Femur (tissue), 1 donor: ENCODE measurements around the gene SERPINB7.
"Not testable (repeated sequence)": the region's sequence is repeated elsewhere in the genome, so short reads cannot be mapped to it uniquely, and the experiment has no call there.

Source experiments
- DNase-seq: peaks from one replicate; pipeline ENCODE4 v3.0.0-alpha.2; 2017

SERPINB7 gene, protein sequence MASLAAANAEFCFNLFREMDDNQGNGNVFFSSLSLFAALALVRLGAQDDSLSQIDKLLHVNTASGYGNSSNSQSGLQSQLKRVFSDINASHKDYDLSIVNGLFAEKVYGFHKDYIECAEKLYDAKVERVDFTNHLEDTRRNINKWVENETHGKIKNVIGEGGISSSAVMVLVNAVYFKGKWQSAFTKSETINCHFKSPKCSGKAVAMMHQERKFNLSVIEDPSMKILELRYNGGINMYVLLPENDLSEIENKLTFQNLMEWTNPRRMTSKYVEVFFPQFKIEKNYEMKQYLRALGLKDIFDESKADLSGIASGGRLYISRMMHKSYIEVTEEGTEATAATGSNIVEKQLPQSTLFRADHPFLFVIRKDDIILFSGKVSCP

DNA sequence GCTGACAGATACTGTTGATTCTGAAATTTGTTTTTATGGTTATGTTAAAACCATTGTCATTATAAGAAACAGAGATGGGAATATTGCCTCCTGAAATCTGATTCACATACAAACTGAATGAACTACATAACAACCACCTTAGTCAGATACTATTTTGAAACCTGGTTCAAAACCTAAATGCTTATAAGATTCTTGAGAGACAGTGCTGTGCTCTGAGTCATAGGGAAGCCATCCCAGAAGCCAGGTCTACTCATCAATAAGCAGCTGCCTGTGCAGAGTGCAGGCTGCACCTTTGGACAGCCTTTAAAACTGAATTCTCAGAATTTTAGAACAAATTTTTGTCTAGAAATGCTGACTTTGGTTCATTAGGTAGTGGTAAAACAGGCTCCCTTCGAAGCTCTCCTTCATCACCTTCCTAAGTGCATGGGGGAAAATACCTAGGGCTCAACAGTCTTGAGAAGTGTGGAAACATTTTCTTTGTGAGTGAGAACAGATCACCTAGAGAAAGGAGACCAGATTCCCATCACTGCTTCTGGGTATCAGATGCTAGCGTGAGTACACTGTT is at the start of gene SERPINB7:
Gene SERPINB7 (plus strand): TSS at position 253 of the 565 bp plus-strand sequence. CDS start 6,955 bp downstream, outside the sequence.
- no peak for DNase-seq

DNA sequence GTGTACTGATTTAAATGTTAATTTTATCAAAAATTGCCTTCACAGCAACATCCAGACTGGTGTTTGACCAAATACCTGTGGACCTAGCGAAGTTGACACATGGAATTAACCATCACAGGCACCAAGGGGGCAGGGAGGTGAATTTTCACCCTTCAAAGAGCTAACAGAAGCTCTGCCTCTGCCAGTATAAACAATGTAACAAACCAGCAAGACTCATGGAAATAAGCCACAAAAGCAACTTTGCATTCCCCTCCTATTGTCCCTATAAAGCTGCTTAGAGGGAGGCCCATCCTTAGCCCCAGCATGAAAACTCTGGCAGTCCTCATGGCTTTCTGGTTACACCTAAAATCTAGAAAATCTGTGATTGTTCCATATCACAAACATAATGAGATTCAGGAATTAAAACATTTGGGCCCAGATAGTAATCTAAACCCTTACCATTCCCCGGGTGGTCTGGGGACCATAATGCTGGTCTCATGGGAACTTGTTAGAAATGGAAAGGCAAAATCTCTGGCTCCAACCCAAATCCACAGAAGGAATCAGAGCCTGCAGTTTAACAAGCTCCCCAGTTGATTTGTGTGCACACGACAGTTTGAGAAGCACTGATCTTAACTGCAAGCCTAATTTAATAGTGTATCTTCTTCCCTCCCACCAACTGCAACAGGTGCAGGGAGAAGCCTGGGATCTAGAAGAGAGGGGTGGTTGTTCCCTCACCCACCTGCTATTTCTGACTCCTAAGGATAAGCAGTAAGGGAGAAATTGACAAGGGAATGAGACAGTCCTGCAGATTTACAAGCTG is 49.3 kb upstream of the SERPINB7 start:
- no peak for DNase-seq

DNA sequence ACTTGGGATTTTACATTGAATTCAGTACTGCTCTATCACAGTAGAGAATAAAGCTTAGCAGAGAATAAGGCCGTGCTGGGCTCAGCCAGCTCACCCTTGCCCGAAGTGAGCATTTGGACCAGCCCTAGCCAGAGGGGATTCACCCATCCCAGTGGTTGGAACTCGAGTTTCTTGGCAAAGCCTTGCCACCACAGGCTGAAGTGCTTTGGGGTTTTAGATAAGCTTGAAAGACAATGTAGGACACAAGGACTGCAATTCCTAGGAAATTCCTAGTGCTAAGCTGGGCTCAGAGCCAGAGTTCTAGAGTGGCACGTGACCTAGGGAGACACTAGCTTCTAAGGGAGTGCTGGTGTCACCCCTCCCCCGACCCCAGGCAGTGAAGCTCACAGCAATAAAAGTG is 44.4 kb upstream of the SERPINB7 start:
- DNase-seq, result no peak

DNA sequence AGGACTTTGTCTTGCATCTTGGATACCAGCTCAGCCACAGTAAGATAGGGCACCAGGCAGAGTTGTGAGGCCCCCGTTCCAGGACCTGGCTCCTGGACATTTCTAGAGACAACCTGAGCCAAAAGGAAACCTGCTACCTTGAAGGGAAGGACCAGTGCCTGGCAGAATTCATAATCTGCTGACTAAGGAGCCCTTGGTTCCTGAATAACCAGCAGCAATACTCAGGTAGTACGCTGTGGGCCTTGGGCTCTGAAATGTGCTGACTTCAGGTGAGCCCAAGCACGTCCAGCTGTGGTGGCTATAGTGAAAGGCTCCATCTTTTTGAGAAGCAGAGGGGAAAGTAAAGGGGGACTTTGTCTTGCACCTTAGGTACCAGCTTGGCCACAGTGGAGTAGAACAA is 44.0 kb upstream of the SERPINB7 start:
- no peak for DNase-seq

DNA sequence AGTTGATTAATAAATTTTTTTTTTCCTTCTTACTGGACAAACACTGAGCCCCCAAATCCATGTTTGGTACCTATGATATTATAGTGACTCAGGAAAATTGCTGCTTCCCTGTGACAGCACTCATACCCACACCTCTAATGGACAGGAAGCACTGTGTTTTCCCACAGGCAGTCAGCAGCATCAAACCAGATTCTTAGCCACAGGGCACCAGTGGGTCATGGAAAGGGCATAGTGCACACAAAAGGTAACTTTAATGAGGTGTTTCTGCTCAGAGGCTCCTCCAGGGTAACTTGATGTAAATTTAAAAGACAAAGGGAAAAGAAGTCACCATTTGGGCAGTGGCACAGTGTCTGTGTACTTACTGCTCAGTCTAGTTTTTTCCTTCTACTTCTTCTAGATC is 38.3 kb upstream of the SERPINB7 start:
- DNase-seq, result no peak

DNA sequence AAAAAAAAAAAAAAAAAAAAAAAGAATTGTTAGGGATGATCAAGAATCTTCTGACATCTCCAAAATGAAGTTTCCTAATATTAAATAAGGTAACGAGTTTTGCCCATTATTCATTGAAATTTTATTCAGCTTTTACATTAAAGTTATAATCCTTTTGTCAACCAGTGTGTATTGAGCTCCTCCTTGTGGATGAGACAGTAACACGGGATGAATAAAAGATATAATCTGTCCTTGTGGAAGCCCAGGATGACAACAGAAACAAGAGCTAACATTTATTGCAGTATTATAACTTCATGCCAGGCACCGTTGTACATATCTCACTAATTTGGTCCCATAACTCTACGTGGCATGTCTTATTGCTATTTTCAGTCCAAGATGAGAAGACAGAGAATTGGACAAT is 33.4 kb upstream of the SERPINB7 start:
- DNase-seq, result no peak

DNA sequence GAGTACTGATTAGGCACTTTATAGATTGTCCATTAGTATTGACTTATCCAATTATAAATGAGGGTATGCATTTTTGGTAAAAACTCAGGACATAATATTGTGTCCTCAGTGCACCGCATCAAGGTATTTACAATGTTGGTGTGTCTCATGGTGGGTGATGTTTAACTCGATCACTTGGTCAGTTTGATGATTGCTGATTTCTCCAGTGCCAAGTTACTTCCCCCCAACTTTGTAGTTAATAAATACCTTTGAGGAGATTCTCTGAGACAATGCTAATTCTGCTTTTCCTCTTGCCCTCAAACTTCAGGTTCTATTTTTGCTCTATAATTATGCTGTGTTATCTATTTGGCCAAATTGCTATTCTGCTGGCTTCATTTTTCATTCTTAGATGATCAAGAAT is 28.2 kb upstream of the SERPINB7 start:
- DNase-seq, result no peak

DNA sequence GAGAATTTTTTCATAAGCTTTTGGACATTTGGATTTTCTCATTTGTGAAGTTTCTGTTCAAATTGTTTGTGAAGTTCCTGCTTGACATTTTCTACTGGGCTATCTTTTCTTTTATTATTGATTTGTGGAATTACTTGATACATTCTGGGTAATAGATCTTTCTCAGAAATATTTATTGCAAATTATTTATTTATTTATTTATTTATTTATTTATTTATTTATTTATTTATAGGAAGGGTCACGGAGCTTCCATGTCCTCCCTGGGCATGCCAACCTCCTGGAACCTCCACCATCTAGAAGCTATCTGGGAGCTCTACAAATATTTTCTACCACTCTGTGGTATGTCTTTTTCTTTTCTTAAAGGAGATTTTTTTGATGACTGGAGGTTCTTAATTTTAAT is 25.7 kb upstream of the SERPINB7 start:
- no peak for DNase-seq

DNA sequence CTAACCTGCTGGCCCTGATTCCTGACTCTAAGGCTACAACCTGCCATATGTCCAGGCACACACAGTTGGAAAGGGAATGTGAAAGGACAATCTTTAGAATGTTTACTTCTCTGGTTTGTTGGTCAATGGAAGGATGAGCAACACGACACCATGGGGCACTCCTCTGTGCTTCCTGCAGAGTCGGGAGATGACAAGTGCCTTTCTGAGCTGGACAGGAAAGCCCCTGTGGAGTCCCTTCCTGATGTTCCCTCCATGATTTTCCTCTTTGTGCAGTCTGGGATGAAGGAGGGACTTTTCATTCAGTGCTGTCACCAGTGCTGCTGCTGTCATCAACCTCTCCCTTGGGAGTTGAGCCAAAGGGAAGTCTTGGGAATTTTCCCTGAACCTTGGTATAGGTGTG is 22.6 kb upstream of the SERPINB7 start:
- DNase-seq, result no peak

DNA sequence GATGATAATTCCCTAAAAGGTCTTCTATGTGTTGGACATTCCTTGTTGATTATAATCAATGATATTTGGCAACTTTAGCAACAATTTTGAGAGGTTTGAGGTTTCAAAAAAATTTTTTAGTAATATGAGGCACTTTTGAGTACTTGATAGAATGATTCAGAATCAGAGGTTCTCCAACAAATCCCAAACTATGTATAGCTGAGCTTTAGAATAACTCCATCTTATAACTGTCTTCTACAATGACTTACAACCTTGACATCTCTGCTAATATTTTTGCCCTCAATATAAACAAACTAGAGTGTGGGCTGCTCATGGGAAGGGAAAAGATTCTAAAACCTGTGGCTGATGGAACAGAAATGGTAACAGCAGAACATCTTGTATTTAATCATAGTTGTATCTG is 21.5 kb upstream of the SERPINB7 start:
- no peak for DNase-seq

DNA sequence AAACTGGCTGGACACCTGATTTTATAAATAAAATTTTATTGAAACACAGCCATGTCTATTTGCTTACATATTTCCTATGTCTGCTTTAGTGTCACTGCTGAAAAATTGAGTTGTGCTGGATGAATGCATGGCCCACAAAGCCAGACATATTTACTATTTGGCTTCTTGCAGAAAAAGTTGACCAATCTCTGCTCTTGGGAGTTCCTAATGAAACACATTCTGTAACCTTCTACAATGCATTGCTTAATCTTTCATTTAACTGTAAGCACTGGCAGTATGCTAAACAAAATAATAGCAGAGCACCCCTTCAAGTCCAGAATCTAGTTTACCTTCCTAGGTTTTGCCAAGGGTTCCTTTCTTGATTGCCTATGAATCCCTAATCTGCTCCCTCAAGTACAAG is 17.7 kb upstream of the SERPINB7 start:
- no peak for DNase-seq

DNA sequence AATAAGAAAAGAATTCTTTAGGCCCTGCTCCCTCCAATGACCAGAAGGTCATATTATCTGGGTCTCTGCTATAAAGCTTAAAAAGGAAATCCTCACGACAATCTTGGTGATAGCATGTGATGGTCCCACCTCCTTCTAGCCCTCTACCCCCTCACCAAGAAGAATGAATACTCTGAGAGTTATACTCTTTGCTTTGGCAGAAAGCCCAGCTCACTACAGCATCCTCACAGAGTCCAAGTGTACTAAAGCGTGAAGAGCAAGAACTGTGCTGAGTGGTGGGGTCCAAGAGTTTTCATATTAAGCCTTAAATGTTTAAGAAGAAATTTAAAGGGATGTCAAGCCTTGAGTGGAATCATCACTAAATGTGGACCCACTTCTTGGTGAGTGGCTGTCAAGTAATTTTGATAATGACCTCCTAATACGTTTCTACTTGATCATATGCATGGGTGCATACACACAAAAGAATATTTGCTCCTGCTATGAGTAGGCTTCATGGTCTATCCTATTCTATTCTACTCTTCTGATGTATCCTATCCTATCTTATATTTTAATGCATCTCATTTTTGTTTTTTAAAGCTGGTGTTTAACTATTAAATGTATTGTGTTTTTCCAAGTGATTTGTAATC is 16.5 kb upstream of the SERPINB7 start:
- no peak for DNase-seq

DNA sequence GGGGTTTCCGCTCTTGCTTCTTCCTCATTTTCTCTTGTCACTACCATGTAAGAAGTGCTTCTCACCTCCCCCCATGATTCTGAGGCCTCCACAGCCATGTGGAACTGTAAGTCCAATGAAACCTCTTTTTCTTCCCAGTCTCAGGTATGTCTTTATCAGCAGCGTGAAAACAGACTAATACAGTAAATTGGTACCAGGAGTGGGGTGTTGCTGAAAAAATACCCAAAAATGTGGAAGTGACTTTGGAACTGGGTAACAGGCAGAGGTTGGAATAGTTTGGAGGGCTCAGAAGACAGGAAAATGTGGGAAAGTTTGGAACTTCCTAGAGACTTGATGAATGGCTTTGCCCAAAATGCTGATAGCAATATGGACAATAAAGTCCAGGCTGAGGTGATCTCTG is 15.4 kb upstream of the SERPINB7 start:
- DNase-seq, result not testable (repeated sequence)

DNA sequence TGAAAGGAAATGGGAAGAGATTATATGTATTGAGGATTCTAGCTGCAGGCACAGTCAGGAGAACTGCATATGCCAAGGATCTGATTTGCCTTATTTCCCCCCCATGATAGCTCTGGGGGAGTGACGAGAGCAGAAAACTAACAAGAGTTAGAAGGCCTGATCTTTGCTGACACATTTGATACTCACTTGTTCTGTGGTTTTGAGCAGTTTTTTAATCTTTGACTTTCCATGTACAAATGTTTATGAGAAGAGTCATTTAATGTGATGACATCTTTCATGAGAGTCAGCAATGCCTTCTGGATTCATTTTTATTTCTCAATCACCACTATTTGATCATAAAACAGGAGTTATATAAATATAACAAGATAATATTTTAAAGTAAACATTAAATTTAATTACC is 12.7 kb upstream of the SERPINB7 start:
- DNase-seq, result no peak

DNA sequence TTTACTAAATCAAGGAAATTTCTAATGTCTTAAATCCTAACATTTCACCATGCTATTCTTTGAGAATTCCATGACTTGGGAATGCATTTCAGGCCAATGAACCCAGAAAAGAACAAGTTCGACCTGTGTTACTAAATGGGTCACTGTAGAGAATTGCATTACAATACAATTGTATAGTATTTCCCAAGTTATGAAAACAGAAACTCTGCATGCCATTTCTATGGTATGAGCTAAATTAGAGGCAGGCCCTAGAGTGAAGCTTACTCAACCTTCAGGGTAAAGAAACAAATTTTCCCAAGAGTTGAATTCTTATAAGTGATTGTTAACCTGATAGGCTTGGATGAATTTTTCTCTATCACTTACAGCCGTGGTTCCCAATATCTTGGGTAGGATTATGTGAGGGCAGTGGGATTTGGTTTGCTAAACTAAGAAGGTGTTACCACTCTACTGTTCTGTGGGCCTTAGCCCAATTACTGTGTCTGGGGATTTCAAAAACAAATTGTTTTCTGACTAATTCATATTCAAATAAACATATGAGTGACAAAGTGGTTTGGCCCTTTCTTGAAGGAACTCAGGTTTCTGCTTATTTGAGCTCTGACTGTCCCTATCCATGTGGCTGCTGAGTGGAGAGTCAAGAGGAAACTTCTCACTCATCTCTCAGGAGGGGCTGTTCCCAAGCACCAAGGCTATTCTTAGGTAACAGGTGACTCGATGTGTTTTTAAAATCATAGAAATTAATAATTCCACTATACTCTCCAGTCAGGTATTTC is 11.2 kb upstream of the SERPINB7 start:
- DNase-seq, result no peak

DNA sequence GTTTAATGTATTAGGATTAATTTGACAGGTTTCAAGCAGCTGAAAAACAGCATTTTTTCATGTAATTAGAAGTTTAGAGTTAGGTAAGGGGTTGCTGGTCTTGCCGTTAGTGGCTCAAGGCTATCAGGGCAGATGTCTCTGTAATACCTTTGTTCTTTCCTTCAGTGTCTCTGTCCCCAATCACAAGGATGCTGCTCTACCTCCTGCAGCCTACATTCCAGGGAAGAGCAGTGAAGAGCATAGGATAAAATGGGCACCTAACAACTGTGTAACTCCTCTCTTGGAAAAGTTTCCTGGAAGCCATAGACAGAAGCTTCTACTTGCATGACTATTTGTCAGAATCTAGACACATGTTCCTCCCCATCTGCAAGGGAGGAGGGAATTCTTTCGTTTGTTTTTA is 9.4 kb upstream of the SERPINB7 start:
- DNase-seq, result no peak

DNA sequence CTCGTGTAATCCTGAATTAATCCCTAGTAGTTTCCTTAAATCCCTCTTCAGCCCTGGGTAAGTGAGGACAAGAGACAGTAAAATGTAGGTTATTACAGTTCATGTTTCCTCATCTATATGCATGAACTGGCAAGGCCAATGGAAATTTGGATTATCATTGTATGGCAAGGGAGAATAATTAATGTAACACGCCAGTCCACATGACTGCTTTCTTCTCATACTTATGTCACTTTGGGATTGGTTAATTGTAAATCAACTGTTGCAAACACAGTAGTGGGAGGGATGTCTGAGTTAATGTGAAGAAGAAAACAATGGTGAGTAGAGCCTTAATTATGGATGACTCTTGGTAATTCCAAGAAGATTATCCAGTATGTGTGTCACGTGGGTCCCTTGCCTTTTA is 1.7 kb upstream of the SERPINB7 start:
- DNase-seq, result no peak

DNA sequence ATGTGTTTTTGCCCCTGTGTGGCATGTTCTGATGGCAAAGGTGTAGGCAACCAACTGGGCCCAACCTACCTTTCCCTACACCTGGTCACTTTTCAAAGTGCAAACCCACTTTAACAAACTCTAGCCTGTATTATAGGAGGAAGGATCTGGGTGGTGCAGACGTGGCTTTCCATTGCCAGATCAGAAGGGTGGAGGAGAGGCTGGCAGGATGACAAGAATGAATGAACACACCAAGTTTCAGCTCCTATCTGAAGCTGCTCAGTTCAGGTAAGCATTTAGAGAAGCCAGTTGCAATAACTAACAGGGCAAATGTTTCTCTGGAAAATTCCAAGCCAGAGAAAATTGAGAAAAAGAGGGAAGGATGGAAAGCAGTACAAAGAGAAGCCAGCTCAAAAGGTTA is 707 bp upstream of the SERPINB7 start:
- no peak for DNase-seq

DNA sequence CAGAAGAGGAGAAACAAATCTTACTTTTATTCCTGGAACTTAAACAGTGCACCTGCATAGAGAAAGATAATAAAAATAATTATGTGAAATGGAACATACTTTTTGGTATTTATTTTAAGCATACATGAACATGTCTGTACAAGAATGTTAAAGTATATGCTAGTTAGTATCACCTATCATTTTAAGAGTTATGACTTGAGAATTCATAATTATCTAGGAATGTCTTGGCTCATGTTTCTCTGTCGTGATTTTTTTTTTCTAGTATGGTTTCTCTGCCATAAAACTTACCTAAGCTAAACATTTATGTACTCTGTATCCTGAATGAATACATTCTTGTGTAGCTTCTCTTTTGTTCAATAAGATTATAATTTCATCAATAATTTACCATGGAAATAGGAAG is 4.2 kb downstream of the SERPINB7 start:
- no peak for DNase-seq

DNA sequence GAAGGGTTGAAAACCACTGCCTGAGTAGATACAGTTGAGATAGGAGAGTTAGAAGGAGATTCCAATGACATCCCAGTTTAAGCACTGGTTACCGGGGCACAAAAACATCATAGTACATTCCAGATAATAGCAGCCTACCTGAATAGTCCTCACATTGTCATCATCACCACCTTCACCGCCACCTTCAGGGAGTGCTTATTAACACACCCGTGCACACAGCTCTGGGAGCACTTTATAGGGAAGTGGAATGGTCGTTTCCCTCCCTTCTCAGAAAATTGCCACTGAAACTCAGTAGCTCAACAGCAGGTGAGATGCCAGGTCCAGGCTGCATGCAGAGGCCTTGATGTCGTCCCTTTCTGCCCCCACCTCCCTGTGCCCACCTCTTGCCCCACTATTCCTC is 8.2 kb downstream of the SERPINB7 start:
- DNase-seq, result no peak

DNA sequence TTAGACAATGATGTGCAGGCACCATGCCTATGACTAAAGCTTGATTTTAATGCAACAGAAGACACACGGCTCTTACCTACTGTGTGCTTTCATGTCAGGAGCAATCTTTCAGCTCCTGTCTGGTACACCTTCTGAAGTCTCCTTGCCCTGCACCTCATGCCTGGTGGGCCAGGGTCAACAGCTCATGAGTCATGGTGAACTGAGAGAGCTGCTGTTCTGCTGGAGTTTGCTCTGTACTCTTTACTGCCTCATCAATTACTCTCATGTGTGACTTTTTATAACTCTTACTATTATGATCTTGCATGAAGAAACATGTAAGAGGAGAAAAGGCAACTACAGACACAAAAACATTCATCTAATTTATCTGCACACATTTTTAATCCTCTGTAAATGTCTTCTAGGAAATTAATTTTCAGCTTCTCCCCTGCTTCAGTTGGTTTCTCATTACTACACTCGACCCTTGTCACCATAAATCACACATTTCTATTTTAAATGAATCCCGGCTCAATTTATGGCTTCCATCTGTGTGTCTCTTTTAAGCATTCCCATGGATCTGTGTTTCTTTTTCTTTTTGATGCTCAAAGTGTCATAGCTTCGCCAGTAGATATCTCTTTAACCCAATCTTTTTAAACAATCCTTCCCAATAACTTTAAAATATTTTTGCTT is 9.7 kb downstream of the SERPINB7 start:
- no peak for DNase-seq

DNA sequence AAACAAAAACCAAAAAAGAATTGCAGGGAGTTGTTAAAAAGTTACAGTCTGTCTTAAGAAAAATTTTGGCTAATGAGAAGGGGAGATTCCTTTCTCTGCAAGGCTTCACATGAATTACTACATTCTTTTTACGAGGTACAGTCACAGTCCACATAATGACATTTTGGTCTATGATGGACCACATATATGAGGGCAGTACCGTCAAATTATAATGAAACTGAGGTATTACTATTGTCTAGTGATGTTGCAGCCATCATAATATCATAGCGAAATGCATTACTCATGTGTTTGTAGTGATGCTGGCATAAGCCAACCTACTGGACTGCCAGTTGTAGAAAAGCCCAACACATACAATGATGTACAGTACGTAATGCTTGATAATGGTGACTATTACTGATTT is 12.5 kb downstream of the SERPINB7 start:
- DNase-seq, result no peak
